Common myeloid progenitor, CD34-positive (primary cell): ENCODE measurements around the gene PLAAT4.

Experiments used
- CTCF ChIA-PET: fragments of 350-600 bp; sonication (Branson Sonifier 250); formaldehyde crosslinking; loops from one replicate; lab custom pipeline; 2021; ENCODE audit warnings: antibody characterized with exemption; lab: Charles Lee
- POLR2A ChIA-PET: fragments of 350-600 bp; sonication (Branson Sonifier 250); formaldehyde crosslinking; loops from one replicate; lab custom pipeline; 2021; ENCODE audit warnings: antibody characterized with exemption; lab: Charles Lee
- DNase-seq, 3 donors: peaks; one replicate each; pipeline versions ENCODE4 v3.0.0 to v3.0.0-alpha.2; 2013
- H3K27ac ChIP-seq, 2 experiments: 1 replicate in 1 of 2; 2 replicates in 1 of 2; pipeline ENCODE4 v1.7.0; 2013; ENCODE audit warnings: inconsistent platforms in 2 of 2, low read length in 2 of 2, mild to moderate bottlenecking in 2 of 2, low read depth in 1 of 2, moderate library complexity in 1 of 2; ENCODE audit not compliant: severe bottlenecking in 2 of 2, insufficient read depth in 1 of 2, poor library complexity in 1 of 2
- H3K27me3 ChIP-seq, 5 experiments: replicated peaks in 2 of 5; 1 replicate in 3 of 5; 2 replicates in 2 of 5; pipeline versions ENCODE4 v1.6.1 to v1.7.0; 2013; ENCODE audit warnings: low read length in 4 of 5, mild to moderate bottlenecking in 2 of 5, moderate library complexity in 2 of 5, inconsistent platforms in 1 of 5; ENCODE audit not compliant: insufficient read depth in 5 of 5, control insufficient read depth in 4 of 5
- H3K36me3 ChIP-seq, 4 experiments: 1 replicate in 2 of 4; 2 replicates in 2 of 4; pipeline versions ENCODE4 v1.6.1 to v1.7.0; 2013; ENCODE audit warnings: low read length in 3 of 4, control low read depth in 1 of 4, mild to moderate bottlenecking in 1 of 4; ENCODE audit not compliant: control insufficient read depth in 4 of 4, insufficient read depth in 4 of 4
- H3K4me1 ChIP-seq, 4 experiments: 1 replicate in 3 of 4; 2 replicates in 1 of 4; pipeline versions ENCODE4 v1.6.1 to v1.7.1; 2013; ENCODE audit warnings: low read length in 3 of 4, mild to moderate bottlenecking in 3 of 4, control low read depth in 1 of 4, inconsistent platforms in 1 of 4, moderate library complexity in 1 of 4; ENCODE audit not compliant: control insufficient read depth in 4 of 4, insufficient read depth in 4 of 4; ENCODE audit errors: control extremely low read depth in 1 of 4
- H3K4me3 ChIP-seq, 7 experiments: 1 replicate in 4 of 7; 2 replicates in 3 of 7; pipeline versions ENCODE4 v1.5.1 to v1.7.0; 2013; ENCODE audit warnings: mild to moderate bottlenecking in 7 of 7, low read length in 6 of 7, moderate library complexity in 6 of 7, inconsistent platforms in 2 of 7, low read depth in 2 of 7, control low read depth in 1 of 7; ENCODE audit not compliant: insufficient read depth in 4 of 7, control insufficient read depth in 1 of 7; ENCODE audit errors: extremely low read depth in 1 of 7
- H3K9me3 ChIP-seq, 5 experiments: 1 replicate in 4 of 5; 2 replicates in 1 of 5; pipeline versions ENCODE4 v1.6.1 to v1.7.1; 2013; ENCODE audit warnings: low read length in 4 of 5, mild to moderate bottlenecking in 2 of 5, inconsistent platforms in 1 of 5, low read depth in 1 of 5, moderate library complexity in 1 of 5; ENCODE audit not compliant: control insufficient read depth in 4 of 5, insufficient read depth in 2 of 5; ENCODE audit errors: control extremely low read depth in 1 of 5
- WGBS: methylation state at CpG from one replicate; pipeline ENCODE4 v1.1.5; 2013; ENCODE audit not compliant: insufficient coverage; 5-methylcytosine and 5-hydroxymethylcytosine counted together

Gene PLAAT4

DNA sequence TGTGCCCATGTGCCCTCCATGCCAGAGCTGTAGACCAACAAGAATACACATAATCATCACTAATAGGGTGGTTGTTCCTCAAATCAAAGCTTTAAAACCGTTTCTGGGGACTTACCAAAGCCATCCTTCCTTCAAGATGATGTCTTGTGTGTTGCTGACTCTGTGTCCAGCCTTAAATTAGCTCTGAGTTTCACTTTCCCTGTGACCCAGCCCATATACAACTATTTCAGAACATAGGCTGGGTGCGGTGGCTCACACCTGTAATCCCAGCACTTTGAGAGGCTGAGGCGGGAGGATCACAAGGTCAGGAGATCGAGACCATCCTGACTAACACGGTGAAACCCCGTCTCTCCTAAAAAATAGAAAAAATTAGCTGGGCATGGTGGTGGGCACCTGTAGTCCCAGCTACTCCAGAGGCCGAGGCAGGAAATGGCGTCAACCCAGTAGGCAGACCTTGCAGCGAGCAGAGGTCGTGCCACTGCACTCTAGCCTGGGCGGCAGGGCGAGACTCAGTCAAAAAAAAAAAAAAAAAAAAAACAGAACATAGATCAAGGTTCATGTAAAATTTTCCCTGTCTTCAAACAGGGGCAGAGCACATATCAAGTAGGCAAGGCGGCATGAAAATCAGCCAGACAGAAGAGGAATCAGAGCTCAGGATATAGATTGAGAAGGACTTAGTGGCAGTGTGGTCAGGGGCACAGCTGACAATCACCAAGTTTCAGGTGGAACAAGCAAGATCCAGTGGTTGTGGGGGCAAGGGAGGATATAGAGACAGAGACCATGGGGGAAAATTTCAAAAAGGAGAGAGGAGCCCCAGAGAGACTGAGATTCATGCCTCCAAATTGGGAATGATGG is 26.8 kb downstream of the PLAAT4 start, which contains the start of gene PLAAT2:
Gene PLAAT2, minus strand, starts transcription at position 179 of the 855 bp plus-strand sequence. Its CDS starts 55 bp downstream, at position 124.
- Histone ChIP-seq H3K27ac (no peak within 1 kb of the TSS), H3K4me1 (peaks cover 9 to 42% (median 21%) of the 10 kb centered on the region in 4 experiments), H3K4me3 (no peak within 1 kb of the TSS), H3K27me3 (peaks cover 0 to 7% (median 0%) of the 10 kb centered on the region in 5 experiments), H3K9me3 (no peaks in the 10 kb centered on the region), H3K36me3 (no peaks in the 10 kb centered on the region)
- WGBS = 99% methylated on average over 8 of the region's 13 CpGs
- CTCF ChIA-PET = interaction anchor here (0.7 to 1.8 kb wide), 3 partner anchors 55 to 73 kb away, joined by 3 to 6 read pairs (median 3); partner anchors contain the start of gene LGALS12
- POLR2A ChIA-PET = no interaction called here
- DNase-seq = no peak

DNA sequence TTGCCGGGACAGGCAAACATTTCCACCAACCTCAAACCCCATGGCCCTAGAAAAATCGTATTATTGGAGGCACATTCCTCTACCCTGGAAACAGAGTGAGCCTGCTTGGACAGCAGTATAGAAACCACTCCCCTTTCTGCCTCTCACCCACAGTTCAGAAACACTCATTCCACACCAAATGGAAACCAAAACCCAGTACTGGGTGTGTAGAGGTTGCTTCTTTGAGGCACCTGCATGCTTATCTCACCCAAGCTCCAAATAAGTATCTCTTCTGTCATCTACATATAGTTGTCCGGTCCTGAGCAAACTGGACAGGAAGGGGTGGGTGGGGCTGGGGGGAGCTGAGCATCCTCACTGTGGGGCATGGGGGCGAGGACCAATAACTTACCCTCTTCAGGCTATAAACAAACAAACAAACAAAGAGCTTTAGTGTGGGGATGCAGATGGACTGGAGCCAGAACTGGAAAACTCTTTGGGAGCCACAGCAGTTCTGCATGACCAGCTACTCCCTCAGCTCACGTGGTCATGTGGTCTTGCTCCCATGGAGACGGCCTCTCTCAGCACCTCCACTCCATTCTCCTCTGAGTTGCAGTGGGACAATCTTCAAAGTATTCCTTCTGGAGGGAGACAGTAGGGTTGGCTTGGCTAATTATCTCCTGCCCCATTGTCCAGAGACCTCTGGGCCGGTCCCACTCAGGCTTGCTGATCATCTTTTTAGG is 27.6 kb downstream of the PLAAT4 start:
- POLR2A ChIA-PET = interaction anchor here (0.6 kb wide), 1 partner anchor 80 kb away, joined by 4 read pairs; no protein-coding TSS in a partner anchor

DNA sequence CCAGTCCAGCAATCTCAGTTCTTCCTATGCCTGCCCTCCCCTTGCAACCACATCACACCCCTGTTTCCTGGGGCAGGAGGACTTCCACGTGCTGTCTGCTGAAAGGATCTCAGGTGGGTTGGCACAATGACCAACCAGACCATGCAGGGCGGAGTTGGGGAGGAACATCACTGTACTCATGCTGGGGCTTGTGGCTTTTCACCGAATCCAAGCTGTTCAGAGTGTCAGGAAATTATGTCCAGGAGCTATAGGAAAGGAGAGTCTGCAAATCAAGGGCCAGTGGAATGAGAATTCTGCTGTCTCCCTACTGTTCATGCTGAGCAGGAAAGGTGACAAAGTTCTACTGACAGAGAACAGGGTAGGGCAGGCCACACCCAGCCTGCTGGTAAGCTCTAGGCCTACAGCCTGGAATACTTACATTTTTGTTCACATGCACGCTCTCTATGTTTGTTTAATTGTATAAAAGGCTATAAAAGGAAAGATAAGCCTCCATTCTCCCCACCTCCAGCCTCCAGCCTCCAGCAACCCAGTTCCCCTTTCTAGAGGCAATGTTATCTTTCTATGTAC is 28.3 kb downstream of the PLAAT4 start:
- POLR2A ChIA-PET = interaction anchor here (0.6 kb wide), 1 partner anchor 79 kb away, joined by 4 read pairs; no protein-coding TSS in a partner anchor
- peak in 2 of 3 donors; percentile 33 to 46 for DNase-seq
- H3K9me3 ChIP-seq = no peaks in the 10 kb centered on the region
- peaks cover 9 to 37% (median 21%) of the 10 kb centered on the region in 4 experiments for H3K4me1 ChIP-seq
- CTCF ChIA-PET = interaction anchor here (0.6 to 1.5 kb wide), 4 partner anchors 8 to 85 kb away, joined by 3 to 4 read pairs (median 3); no protein-coding TSS in a partner anchor
- H3K27ac ChIP-seq = no peak overlapping the region
- H3K36me3 ChIP-seq = no peaks in the 10 kb centered on the region
- WGBS = 73% methylated on average over 3 of the region's 4 CpGs
- peaks cover 0 to 7% (median 0%) of the 10 kb centered on the region in 5 experiments for H3K27me3 ChIP-seq
- no peak overlapping the region for H3K4me3 ChIP-seq

More for the DNA sequence above, 27.6 kb downstream of the PLAAT4 start:
- peaks cover 9 to 42% (median 21%) of the 10 kb centered on the region in 4 experiments for H3K4me1 ChIP-seq
- CTCF ChIA-PET = interaction anchor here (0.6 to 1.8 kb wide), 5 partner anchors 8 to 85 kb away, joined by 3 to 6 read pairs (median 3); no protein-coding TSS in a partner anchor
- no peak overlapping the region for H3K27ac ChIP-seq
- WGBS = 97% methylated on average over 5 of the region's 7 CpGs
- H3K36me3 ChIP-seq = no peaks in the 10 kb centered on the region
- peaks cover 0 to 7% (median 0%) of the 10 kb centered on the region in 5 experiments for H3K27me3 ChIP-seq
- H3K9me3 ChIP-seq = no peaks in the 10 kb centered on the region
- no peak for DNase-seq
- no peak overlapping the region for H3K4me3 ChIP-seq

DNA sequence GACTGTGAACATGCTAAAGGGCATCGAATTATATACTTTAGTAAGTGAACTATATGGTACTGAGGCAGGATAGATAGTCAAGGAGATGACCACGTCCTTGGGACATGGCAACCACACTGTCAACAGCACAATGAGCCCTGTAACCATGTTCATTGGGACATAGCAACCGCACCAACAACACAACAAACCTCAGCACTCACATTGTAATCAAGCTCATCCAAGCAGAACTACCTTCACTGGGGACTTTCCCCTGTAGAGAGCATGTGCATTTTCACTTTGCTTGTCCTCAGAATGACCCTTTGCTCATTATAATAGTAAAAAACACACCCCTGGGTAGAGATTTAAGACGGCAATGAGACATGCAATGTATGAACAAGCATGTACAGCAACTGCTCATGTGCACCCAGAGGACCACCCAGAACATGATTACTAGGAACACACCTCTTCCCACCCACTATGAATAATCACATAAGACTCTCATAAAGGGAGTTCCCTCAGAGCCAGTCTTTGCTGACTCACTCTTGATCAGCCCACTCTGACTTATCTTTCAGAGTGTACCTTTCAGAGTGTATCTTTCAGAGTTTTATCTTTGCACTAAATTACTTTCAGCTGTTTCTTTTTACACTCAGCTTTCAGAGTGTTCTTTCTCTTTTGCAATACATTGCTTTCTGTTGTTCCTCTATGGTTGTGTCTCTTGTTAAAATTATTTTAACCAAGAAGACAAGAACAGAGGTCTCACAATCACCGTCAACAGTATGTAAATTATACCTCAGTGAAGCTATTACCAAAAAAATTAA is 30.6 kb downstream of the PLAAT4 start:
- ChIA-PET POLR2A (interaction anchor here (0.9 to 1.2 kb wide), 4 partner anchors 28 to 59 kb away, joined by 3 to 4 read pairs (median 3); no protein-coding TSS in a partner anchor), CTCF (interaction anchor here (1.0 to 1.9 kb wide), 6 partner anchors 16 to 87 kb away, joined by 3 to 7 read pairs (median 4); partner anchors contain the start of gene PLAAT4)
- peak overlapping the region; percentile 82 to 88 for H3K27ac ChIP-seq
- no peaks in the 10 kb centered on the region for H3K36me3 ChIP-seq
- peak overlapping the region in 2 of 7 experiments; percentile 28 to 35 for H3K4me3 ChIP-seq
- H3K9me3 ChIP-seq = no peaks in the 10 kb centered on the region
- peaks cover 9 to 20% (median 15%) of the 10 kb centered on the region in 4 experiments for H3K4me1 ChIP-seq
- peaks cover 0 to 5% (median 0%) of the 10 kb centered on the region in 5 experiments for H3K27me3 ChIP-seq
- WGBS = 40% methylated on average over 1 of the region's 5 CpGs
- peak; percentile 90 to 99 (median 97) for DNase-seq

DNA sequence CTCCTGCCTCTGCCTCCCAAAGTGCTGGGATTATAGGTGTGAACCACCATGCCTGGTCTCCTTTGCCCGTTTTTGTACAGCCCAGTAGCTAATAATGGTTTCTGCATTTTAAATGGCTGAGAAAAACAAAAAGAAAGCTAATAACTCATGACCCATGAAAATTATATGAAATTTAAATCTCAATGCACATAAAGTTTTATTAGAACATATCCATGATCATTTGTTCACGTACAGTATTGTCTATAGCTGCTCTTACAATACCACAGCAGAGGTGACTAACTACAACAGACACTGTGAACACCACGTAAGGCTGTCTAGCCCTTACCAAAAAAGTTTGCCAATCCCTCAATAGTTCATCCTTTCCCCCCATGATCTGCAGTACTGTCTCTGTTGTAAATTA is 33.0 kb downstream of the PLAAT4 start:
- H3K9me3 ChIP-seq = no peaks in the 10 kb centered on the region
- ChIA-PET POLR2A (no interaction called here), CTCF (interaction anchor here (1.4 kb wide), 1 partner anchor 13 kb away, joined by 4 read pairs; no protein-coding TSS in a partner anchor)

More for the DNA sequence above, 33.0 kb downstream of the PLAAT4 start:
- H3K27ac ChIP-seq = no peak overlapping the region
- no peak for DNase-seq
- peaks cover 9 to 29% (median 22%) of the 10 kb centered on the region in 4 experiments for H3K4me1 ChIP-seq
- WGBS = no CpG with 5 or more reads among the region's 3 CpGs
- H3K36me3 ChIP-seq = no peaks in the 10 kb centered on the region
- peaks cover 0 to 2% (median 0%) of the 10 kb centered on the region in 5 experiments for H3K27me3 ChIP-seq
- H3K4me3 ChIP-seq = no peak overlapping the region
